ENCODE data around the gene PRKAR1A.

DNA sequence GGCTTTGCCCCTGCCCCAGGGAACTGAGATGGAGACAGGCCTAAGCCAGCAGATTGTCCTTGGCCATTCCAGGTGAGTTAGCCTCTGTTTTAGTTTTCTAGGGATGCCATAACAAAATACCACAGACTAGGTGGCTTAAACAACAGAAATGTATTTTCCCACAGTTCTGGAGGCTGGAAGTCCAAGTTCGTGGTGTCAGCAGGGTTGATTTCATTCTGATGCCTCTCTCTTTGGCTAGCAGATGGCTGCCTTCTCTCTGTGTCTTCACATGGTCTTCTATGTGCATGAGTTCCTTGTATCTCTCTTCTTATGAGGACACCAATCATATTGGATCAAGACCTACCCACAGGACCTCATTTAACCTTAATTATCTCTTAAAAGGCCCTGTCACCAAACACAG is 76.1 kb downstream of the PRKAR1A start:
- TF ChIP-seq, protein P1, sequence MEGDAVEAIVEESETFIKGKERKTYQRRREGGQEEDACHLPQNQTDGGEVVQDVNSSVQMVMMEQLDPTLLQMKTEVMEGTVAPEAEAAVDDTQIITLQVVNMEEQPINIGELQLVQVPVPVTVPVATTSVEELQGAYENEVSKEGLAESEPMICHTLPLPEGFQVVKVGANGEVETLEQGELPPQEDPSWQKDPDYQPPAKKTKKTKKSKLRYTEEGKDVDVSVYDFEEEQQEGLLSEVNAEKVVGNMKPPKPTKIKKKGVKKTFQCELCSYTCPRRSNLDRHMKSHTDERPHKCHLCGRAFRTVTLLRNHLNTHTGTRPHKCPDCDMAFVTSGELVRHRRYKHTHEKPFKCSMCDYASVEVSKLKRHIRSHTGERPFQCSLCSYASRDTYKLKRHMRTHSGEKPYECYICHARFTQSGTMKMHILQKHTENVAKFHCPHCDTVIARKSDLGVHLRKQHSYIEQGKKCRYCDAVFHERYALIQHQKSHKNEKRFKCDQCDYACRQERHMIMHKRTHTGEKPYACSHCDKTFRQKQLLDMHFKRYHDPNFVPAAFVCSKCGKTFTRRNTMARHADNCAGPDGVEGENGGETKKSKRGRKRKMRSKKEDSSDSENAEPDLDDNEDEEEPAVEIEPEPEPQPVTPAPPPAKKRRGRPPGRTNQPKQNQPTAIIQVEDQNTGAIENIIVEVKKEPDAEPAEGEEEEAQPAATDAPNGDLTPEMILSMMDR (IDR thresholded peaks at IDR 0.05): no peak
- no peak for TF ChIP-seq POLR2AphosphoS5 (IDR thresholded peaks at IDR 0.05)

Measured in prostate gland (tissue), 2 donors.